RCC 7860 (cell line): ENCODE data around the gene DTNA.
"Not testable (repeated sequence)": the region's sequence is repeated elsewhere in the genome, so short reads cannot be mapped to it uniquely, and the experiment has no call there.

Experiments used
- DNase-seq: peaks from one replicate; pipeline ENCODE4 v3.0.0-alpha.2; 2015; ENCODE audit warnings: low spot score
- FAIRE-seq: peaks from 2 replicates; lab custom pipeline; 2012; peaks lifted over from hg19 to GRCh38; lab: Jason Lieb, UNC

The DTNA gene

GRCh38 chr18:34884436-34884835 is 174.3 kb downstream of the DTNA start:
- DNase-seq: no peak
- FAIRE-seq: no peak

GRCh38 chr18:34886177-34886576 is 176.1 kb downstream of the DTNA start:
- FAIRE-seq: no peak
- DNase-seq: no peak

GRCh38 chr18:34887881-34888580 is 177.9 kb downstream of the DTNA start:
- FAIRE-seq: no peak
- DNase-seq: no peak

- FAIRE-seq: no peak
- no peak for DNase-seq
Measured at GRCh38 chr18:34890486-34891085, 180.5 kb downstream of the DTNA start.

GRCh38 chr18:34892379-34892778 is 182.3 kb downstream of the DTNA start:
- DNase-seq: no peak
- FAIRE-seq: no peak

GRCh38 chr18:34893239-34893638 is 183.1 kb downstream of the DTNA start:
- no peak for FAIRE-seq
- no peak for DNase-seq

- DNase-seq (no peak), FAIRE-seq (no peak)
Measured at GRCh38 chr18:34901299-34901698, 191.2 kb downstream of the DTNA start.

- no peak for FAIRE-seq
Measured at GRCh38 chr18:34904994-34905393, 194.9 kb downstream of the DTNA start.

GRCh38 chr18:34906985-34907384 is 196.9 kb downstream of the DTNA start:
- FAIRE-seq, DNase-seq: not testable (repeated sequence)

More at GRCh38 chr18:34904994-34905393, 194.9 kb downstream of the DTNA start:
- no peak for DNase-seq

GRCh38 chr18:34909637-34910364 is 199.7 kb downstream of the DTNA start:
- FAIRE-seq (no peak), DNase-seq (no peak)

GRCh38 chr18:34911081-34911480 is 201.0 kb downstream of the DTNA start:
- FAIRE-seq (no peak), DNase-seq (no peak)

GRCh38 chr18:34911661-34912384 is 201.7 kb downstream of the DTNA start:
- no peak for FAIRE-seq
- DNase-seq: no peak

GRCh38 chr18:34913837-34914661 is 204.0 kb downstream of the DTNA start:
- DNase-seq: no peak
- no peak for FAIRE-seq

GRCh38 chr18:34915046-34915445 is 204.9 kb downstream of the DTNA start:
- no peak for DNase-seq
- FAIRE-seq: no peak

GRCh38 chr18:34916539-34916938 is 206.4 kb downstream of the DTNA start:
- DNase-seq, FAIRE-seq: not testable (repeated sequence)

- DNase-seq (no peak), FAIRE-seq (no peak)
Measured at GRCh38 chr18:34918856-34919255, 208.8 kb downstream of the DTNA start.

- no peak for FAIRE-seq
Measured at GRCh38 chr18:34921226-34921625, 211.1 kb downstream of the DTNA start.

GRCh38 chr18:34921811-34922385 is 211.8 kb downstream of the DTNA start:
- no peak for FAIRE-seq
- no peak for DNase-seq

More at GRCh38 chr18:34921226-34921625, 211.1 kb downstream of the DTNA start:
- DNase-seq: no peak

GRCh38 chr18:34922594-34922993 is 212.5 kb downstream of the DTNA start:
- DNase-seq, FAIRE-seq: not testable (repeated sequence)

- DNase-seq (no peak), FAIRE-seq (no peak)
Measured at GRCh38 chr18:34923911-34924310, 213.8 kb downstream of the DTNA start.
